HepG2 (cell line): ENCODE data around the gene EVA1A. TPM values are rescaled to one million over a fixed set of nuclear protein-coding genes. Genes with fewer than 3 reads are reported as not detected.
A peak's percentile ranks its signal among the peaks of the same experiment; 100 is the strongest.

ENCODE experiments used
- CAMTA2 ChIP-seq: sonication (generic); formaldehyde crosslinking; IDR thresholded peaks from 2 replicates; pipeline ENCODE4 v1.4.0; 2020; ENCODE audit warnings: mild to moderate bottlenecking, missing genetic modification reagents, borderline replicate concordance
- HMG20A ChIP-seq: IDR thresholded peaks from 2 replicates; pipeline ENCODE4 v1.6.1; 2016; ENCODE audit warnings: borderline replicate concordance
- ISL2 ChIP-seq: sonication (generic); formaldehyde crosslinking; IDR thresholded peaks from 2 replicates; pipeline ENCODE4 v1.5.0; 2020; ENCODE audit warnings: missing genetic modification reagents
- KLF16 ChIP-seq, 2 experiments: sonication (generic) in 1 of 2; formaldehyde crosslinking in 1 of 2; IDR thresholded peaks; 2 replicates each; pipeline versions ENCODE4 v1.6.1 to v1.8.0; 2016 to 2023; ENCODE audit warnings: missing genetic modification reagents in 2 of 2, missing compliant biosample characterization in 1 of 2
- MATR3 ChIP-seq: sonication (generic); formaldehyde crosslinking; IDR thresholded peaks from 2 replicates; pipeline ENCODE4 v1.4.0; 2020; ENCODE audit warnings: missing genetic modification reagents
- MBD4 ChIP-seq: IDR thresholded peaks from 2 replicates; pipeline ENCODE4 v1.6.1; 2012; ENCODE audit warnings: low read length, inconsistent platforms, borderline replicate concordance
- MIXL1 ChIP-seq: IDR thresholded peaks from 2 replicates; pipeline ENCODE4 v1.6.1; 2016
- PCBP1 ChIP-seq: fragments of 200-400 bp; formaldehyde crosslinking; IDR thresholded peaks from 2 replicates; pipeline ENCODE4 v1.6.1; 2017; ENCODE audit warnings: mild to moderate bottlenecking, low read depth, low read length, borderline replicate concordance
- REL ChIP-seq: sonication (generic); formaldehyde crosslinking; conservative IDR thresholded peaks from 2 replicates; pipeline ENCODE4 v1.8.0; 2022; ENCODE audit warnings: mild to moderate bottlenecking, missing genetic modification reagents, moderate library complexity
- RFX1 ChIP-seq: fragments of 450-650 bp; IDR thresholded peaks from 2 replicates; pipeline ENCODE4 v1.6.1; 2017
- RFXAP ChIP-seq: sonication (generic); formaldehyde crosslinking; IDR thresholded peaks from 2 replicates; pipeline ENCODE4 v1.4.0; 2020; ENCODE audit warnings: missing genetic modification reagents, borderline replicate concordance
- RXRB ChIP-seq: IDR thresholded peaks from 2 replicates; pipeline ENCODE4 v1.6.1; 2016; ENCODE audit warnings: borderline replicate concordance, missing genetic modification reagents, missing compliant biosample characterization
- SIX1 ChIP-seq: sonication (generic); formaldehyde crosslinking; IDR thresholded peaks from 2 replicates; pipeline ENCODE4 v1.4.0; 2020; ENCODE audit warnings: missing genetic modification reagents, borderline replicate concordance
- SRF ChIP-seq: IDR thresholded peaks from 2 replicates; pipeline ENCODE4 v1.6.1; 2011; ENCODE audit warnings: mild to moderate bottlenecking, low read depth, low read length, moderate library complexity
- TOE1 ChIP-seq: sonication (generic); formaldehyde crosslinking; IDR thresholded peaks from 2 replicates; pipeline ENCODE4 v1.4.0; 2020; ENCODE audit warnings: mild to moderate bottlenecking, missing genetic modification reagents
- ZNF205 ChIP-seq: IDR thresholded peaks from 2 replicates; pipeline ENCODE4 v1.6.1; 2018; ENCODE audit warnings: missing biosample characterization, missing genetic modification reagents
- ZNF317 ChIP-seq: sonication (generic); formaldehyde crosslinking; IDR thresholded peaks from 2 replicates; pipeline ENCODE4 v1.5.0; 2020; ENCODE audit warnings: mild to moderate bottlenecking, missing genetic modification reagents
- ZNF432 ChIP-seq: sonication (generic); formaldehyde crosslinking; IDR thresholded peaks from 2 replicates; pipeline ENCODE4 v1.5.0; 2020; ENCODE audit warnings: missing genetic modification reagents, mild to moderate bottlenecking, borderline replicate concordance
- ZNF569 ChIP-seq: sonication (generic); formaldehyde crosslinking; IDR thresholded peaks from 2 replicates; pipeline ENCODE4 v1.5.0; 2020; ENCODE audit warnings: mild to moderate bottlenecking, missing genetic modification reagents, moderate library complexity, borderline replicate concordance
- polyA plus RNA-seq, 8 experiments: library from polyadenylated mRNA; depleted of rRNA in 3 of 8; stranded (reverse) in 7 of 8; unstranded in 1 of 8; fragments of >200 nt; fragmentation: Illumina TruSeq in 4 of 8; extraction: Trizol in 4 of 8; gene quantifications; 2 replicates each; pipeline versions ENCODE4 v1.2.1 to v1.2.3, GENCODE V29; 2011 to 2016; ENCODE audit warnings: low read depth in 4 of 8, missing spikeins in 1 of 8, mixed read lengths in 1 of 8; ENCODE audit not compliant: insufficient read depth in 1 of 8
- total RNA-seq, 5 experiments: library from RNA; depleted of rRNA; stranded (reverse); fragments of >200 nt; fragmentation: Illumina TruSeq; extraction: Trizol; gene quantifications; 2 replicates each; pipeline ENCODE4 v1.2.3, GENCODE V29; 2016; ENCODE audit warnings: low read depth in 1 of 5
- TF ChIP-seq, protein P1 (sequence below): sonication (generic); formaldehyde crosslinking; IDR thresholded peaks from 2 replicates; pipeline ENCODE4 v1.4.0; 2020; ENCODE audit warnings: missing genetic modification reagents, mild to moderate bottlenecking, borderline replicate concordance
- TF ChIP-seq, protein P2 (sequence below): sonication (generic); formaldehyde crosslinking; IDR thresholded peaks from 2 replicates; pipeline ENCODE4 v1.4.0; 2020; ENCODE audit warnings: missing genetic modification reagents, borderline replicate concordance
- TF ChIP-seq, protein P3 (sequence below): sonication (generic); formaldehyde crosslinking; IDR thresholded peaks from 2 replicates; pipeline ENCODE4 v1.8.1; 2023; ENCODE audit warnings: mild to moderate bottlenecking, missing genetic modification reagents, borderline replicate concordance
- TF ChIP-seq, protein P4 (sequence below): sonication (generic); formaldehyde crosslinking; IDR thresholded peaks from 2 replicates; pipeline ENCODE4; 2020; ENCODE audit warnings: missing genetic modification reagents, mild to moderate bottlenecking, borderline replicate concordance

The EVA1A gene
- total and polyA plus RNA-seq, 2 of the 13 experiments (the other 11 are each of a cell fraction or from before 2014, with no cell fraction given): 57.5 to 57.8 TPM

DNA sequence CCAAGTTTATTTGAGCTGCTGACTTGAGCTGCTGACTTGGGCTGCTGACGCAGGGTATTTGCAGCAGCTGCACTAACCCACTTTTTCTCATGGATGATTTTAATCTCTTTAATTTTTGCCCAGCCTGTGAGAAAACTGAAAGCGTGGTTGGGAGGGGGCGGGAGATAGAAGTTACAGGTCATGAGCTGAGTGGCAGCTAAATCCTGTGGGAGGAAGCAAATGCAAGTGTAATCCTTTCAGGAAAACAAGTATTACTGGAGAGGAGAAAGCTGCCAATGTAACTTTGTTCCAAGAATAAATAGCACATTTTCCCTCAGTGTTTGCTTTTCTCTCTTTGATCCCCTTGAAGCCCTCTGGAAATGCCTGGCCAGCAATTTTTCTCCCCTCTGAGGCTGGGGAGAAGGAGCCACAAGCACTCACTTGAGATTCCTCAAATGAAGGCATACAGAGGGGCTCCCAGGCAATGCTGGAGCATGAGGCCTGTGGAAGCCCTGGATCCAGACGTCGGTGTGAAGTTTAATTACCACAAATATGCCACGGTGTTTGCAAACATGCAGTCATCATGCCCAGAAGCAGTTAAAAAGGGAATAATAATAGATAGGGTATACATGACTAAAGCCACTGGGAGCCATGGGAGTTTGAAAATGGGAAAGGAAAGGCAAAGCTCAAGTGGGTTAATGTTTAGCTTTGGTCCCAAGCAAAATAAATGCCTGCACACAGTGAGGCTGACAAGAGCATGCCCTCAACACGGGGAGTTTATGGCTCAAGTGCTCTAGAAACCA is 10.4 kb upstream of the EVA1A start (continued):
- TF ChIP-seq ZNF205 (no peak; the same call in 1 of the 2 replicates), MBD4 (no peak; the same call in 1 of the 2 replicates), ISL2 (CRISPR knock-in tag) (peak; percentile 96), ZNF317 (CRISPR knock-in tag) (peak; percentile 32; the same call in 1 of the 2 replicates), ZNF569 (no peak), ZNF432 (CRISPR knock-in tag) (no peak), REL (CRISPR knock-in tag) (no peak), HMG20A (peak; percentile 43), RFX1 (no peak), TOE1 (CRISPR knock-in tag) (no peak), RXRB (CRISPR knock-in tag) (peak; percentile 58), SRF (no peak), SIX1 (CRISPR knock-in tag) (peak; percentile 10; the same call in 1 of the 2 replicates), MIXL1 (no peak), CAMTA2 (CRISPR knock-in tag) (no peak), KLF16 (CRISPR knock-in tag; IDR thresholded peaks at IDR 0.05) (no peak; a peak in 2 of 4 replicates), PCBP1 (no peak), MATR3 (CRISPR knock-in tag) (no peak), RFXAP (CRISPR knock-in tag) (peak; percentile 25; the same call in 1 of the 2 replicates)
- TF ChIP-seq, protein P1, sequence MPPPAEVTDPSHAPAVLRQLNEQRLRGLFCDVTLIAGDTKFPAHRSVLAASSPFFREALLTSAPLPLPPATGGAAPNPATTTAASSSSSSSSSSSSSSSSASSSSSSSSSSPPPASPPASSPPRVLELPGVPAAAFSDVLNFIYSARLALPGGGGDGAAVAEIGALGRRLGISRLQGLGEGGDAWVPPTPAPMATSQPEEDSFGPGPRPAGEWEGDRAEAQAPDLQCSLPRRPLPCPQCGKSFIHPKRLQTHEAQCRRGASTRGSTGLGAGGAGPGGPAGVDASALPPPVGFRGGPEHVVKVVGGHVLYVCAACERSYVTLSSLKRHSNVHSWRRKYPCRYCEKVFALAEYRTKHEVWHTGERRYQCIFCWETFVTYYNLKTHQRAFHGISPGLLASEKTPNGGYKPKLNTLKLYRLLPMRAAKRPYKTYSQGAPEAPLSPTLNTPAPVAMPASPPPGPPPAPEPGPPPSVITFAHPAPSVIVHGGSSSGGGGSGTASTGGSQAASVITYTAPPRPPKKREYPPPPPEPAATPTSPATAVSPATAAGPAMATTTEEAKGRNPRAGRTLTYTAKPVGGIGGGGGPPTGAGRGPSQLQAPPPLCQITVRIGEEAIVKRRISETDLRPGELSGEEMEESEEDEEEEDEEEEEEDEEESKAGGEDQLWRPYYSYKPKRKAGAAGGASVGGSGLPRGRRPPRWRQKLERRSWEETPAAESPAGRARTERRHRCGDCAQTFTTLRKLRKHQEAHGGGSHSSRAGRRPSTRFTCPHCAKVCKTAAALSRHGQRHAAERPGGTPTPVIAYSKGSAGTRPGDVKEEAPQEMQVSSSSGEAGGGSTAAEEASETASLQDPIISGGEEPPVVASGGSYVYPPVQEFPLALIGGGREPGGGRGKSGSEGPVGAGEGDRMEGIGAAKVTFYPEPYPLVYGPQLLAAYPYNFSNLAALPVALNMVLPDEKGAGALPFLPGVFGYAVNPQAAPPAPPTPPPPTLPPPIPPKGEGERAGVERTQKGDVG: no peak
- TF ChIP-seq, protein P2, sequence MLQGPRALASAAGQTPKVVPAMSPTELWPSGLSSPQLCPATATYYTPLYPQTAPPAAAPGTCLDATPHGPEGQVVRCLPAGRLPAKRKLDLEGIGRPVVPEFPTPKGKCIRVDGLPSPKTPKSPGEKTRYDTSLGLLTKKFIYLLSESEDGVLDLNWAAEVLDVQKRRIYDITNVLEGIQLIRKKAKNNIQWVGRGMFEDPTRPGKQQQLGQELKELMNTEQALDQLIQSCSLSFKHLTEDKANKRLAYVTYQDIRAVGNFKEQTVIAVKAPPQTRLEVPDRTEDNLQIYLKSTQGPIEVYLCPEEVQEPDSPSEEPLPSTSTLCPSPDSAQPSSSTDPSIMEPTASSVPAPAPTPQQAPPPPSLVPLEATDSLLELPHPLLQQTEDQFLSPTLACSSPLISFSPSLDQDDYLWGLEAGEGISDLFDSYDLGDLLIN (CRISPR knock-in tag): no peak
- TF ChIP-seq, protein P3, sequence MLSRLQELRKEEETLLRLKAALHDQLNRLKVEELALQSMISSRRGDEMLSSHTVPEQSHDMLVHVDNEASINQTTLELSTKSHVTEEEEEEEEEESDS (CRISPR knock-in tag): no peak
- TF ChIP-seq, protein P4, sequence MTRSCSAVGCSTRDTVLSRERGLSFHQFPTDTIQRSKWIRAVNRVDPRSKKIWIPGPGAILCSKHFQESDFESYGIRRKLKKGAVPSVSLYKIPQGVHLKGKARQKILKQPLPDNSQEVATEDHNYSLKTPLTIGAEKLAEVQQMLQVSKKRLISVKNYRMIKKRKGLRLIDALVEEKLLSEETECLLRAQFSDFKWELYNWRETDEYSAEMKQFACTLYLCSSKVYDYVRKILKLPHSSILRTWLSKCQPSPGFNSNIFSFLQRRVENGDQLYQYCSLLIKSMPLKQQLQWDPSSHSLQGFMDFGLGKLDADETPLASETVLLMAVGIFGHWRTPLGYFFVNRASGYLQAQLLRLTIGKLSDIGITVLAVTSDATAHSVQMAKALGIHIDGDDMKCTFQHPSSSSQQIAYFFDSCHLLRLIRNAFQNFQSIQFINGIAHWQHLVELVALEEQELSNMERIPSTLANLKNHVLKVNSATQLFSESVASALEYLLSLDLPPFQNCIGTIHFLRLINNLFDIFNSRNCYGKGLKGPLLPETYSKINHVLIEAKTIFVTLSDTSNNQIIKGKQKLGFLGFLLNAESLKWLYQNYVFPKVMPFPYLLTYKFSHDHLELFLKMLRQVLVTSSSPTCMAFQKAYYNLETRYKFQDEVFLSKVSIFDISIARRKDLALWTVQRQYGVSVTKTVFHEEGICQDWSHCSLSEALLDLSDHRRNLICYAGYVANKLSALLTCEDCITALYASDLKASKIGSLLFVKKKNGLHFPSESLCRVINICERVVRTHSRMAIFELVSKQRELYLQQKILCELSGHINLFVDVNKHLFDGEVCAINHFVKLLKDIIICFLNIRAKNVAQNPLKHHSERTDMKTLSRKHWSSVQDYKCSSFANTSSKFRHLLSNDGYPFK (CRISPR knock-in tag): peak; percentile 71; the same call in 1 of the 2 replicates
